GM21515 (cell line): ENCODE measurements around the gene CAMTA1.

Experiments used
- ATAC-seq: cut with Tn5 transposase; IDR thresholded peaks from one replicate; pipeline ENCODE4 v1.9.1; 2021; ENCODE audit not compliant: unreplicated experiment

CAMTA1 gene

GRCh38 chr1:7100479-7100878, 315.2 kb downstream of the CAMTA1 start:
- ATAC-seq, result no peak

GRCh38 chr1:7101187-7101586, 315.9 kb downstream of the CAMTA1 start:
- no peak for ATAC-seq

- ATAC-seq, result no peak
These were observed 318.1 kb downstream of the CAMTA1 start for GRCh38 chr1:7103361-7103782.

GRCh38 chr1:7103874-7104273, 318.6 kb downstream of the CAMTA1 start:
- no peak for ATAC-seq

- no peak for ATAC-seq
These were observed 319.1 kb downstream of the CAMTA1 start for GRCh38 chr1:7104339-7104738.

GRCh38 chr1:7105269-7105668, 320.0 kb downstream of the CAMTA1 start:
- ATAC-seq, result no peak

- no peak for ATAC-seq
These were observed 321.3 kb downstream of the CAMTA1 start for GRCh38 chr1:7106442-7107108.

- no peak for ATAC-seq
These were observed 322.0 kb downstream of the CAMTA1 start for GRCh38 chr1:7107109-7107830.

- no peak for ATAC-seq
These were observed 323.0 kb downstream of the CAMTA1 start for GRCh38 chr1:7108251-7108650.

GRCh38 chr1:7109901-7110300, 324.6 kb downstream of the CAMTA1 start:
- no peak for ATAC-seq

- no peak for ATAC-seq
These were observed 325.1 kb downstream of the CAMTA1 start for GRCh38 chr1:7110321-7110720.

- no peak for ATAC-seq
These were observed 326.6 kb downstream of the CAMTA1 start for GRCh38 chr1:7111853-7112252.

- ATAC-seq, result no peak
These were observed 327.9 kb downstream of the CAMTA1 start for GRCh38 chr1:7113136-7113535.

GRCh38 chr1:7113822-7114221, 328.6 kb downstream of the CAMTA1 start:
- no peak for ATAC-seq

- no peak for ATAC-seq
These were observed 330.7 kb downstream of the CAMTA1 start for GRCh38 chr1:7116001-7116400.

GRCh38 chr1:7117399-7118281, 332.4 kb downstream of the CAMTA1 start:
- ATAC-seq, result no peak

GRCh38 chr1:7119156-7119555, 333.9 kb downstream of the CAMTA1 start:
- no peak for ATAC-seq

- ATAC-seq, result no peak
These were observed 335.8 kb downstream of the CAMTA1 start for GRCh38 chr1:7120863-7121621.

GRCh38 chr1:7121622-7121988, 336.4 kb downstream of the CAMTA1 start:
- no peak for ATAC-seq

- ATAC-seq, result no peak
These were observed 342.2 kb downstream of the CAMTA1 start for GRCh38 chr1:7127322-7128075.
